Activated CD4-positive, alpha-beta T cell treated with anti-CD3 and anti-CD28 coated beads, Interleukin-2, amount 10 ng/mL, durations not matched to agents 7 days and 5 days (primary cell): ENCODE measurements around the gene RFPL4A. TPM values are rescaled to one million over a fixed set of nuclear protein-coding genes. Genes with fewer than 3 reads are reported as not detected.

Source experiments
- total RNA-seq, 2 experiments: library from RNA; stranded (reverse); gene quantifications; one replicate each; pipeline ENCODE4 v1.2.3, GENCODE V29; 2021

The RFPL4A gene
- total RNA-seq, 2 experiments from 2014 or later, result not detected

Other genes with a start within 250 kb of the RFPL4A start
- gene SBK2, start 222.0 kb upstream of the RFPL4A start, total RNA-seq, result not detected
- gene SBK3, start 213.6 kb upstream of the RFPL4A start, total RNA-seq, result not detected
- gene ZNF579, start 178.2 kb upstream of the RFPL4A start, total RNA-seq, result 1 to 10 TPM; 7.0 to 8.0 TPM
- 10 to 100 TPM; 15.3 to 16.9 TPM for gene FIZ1, start 159.6 kb upstream of the RFPL4A start, total RNA-seq
- gene ZNF524, start 158.8 kb upstream of the RFPL4A start, total RNA-seq, result 10 to 100 TPM; 31.2 to 32.9 TPM
- gene ZNF865, start 153.4 kb upstream of the RFPL4A start, total RNA-seq, result 10 to 100 TPM; 14.2 TPM
- gene ZNF784, start 134.5 kb upstream of the RFPL4A start, total RNA-seq, result 1 to 10 TPM; 4.3 to 5.8 TPM
- gene ZNF580, start 118.1 kb upstream of the RFPL4A start, total RNA-seq, result 10 to 100 TPM; 44.6 to 45.9 TPM
- 10 to 100 TPM; 24.1 to 25.5 TPM for gene ZNF581, start 115.4 kb upstream of the RFPL4A start, total RNA-seq
- gene CCDC106, start 110.9 kb upstream of the RFPL4A start, total RNA-seq, result 1 to 10 TPM; 8.3 to 8.8 TPM
- gene U2AF2, start 104.1 kb upstream of the RFPL4A start, total RNA-seq, result 100 to 1,000 TPM; 239 to 281 TPM
- 10 to 100 TPM; 50.8 to 64.2 TPM for gene EPN1, start 83.9 kb upstream of the RFPL4A start, total RNA-seq
- not detected for gene NLRP9, start 20.7 kb upstream of the RFPL4A start, total RNA-seq
- not detected for gene RFPL4AL1, start 10.0 kb downstream of the RFPL4A start, total RNA-seq
- gene NLRP11, start 72.9 kb downstream of the RFPL4A start, total RNA-seq, result not detected
- gene NLRP4, start 77.4 kb downstream of the RFPL4A start, total RNA-seq, result not detected
- not detected for gene NLRP13, start 173.2 kb downstream of the RFPL4A start, total RNA-seq
- not detected for gene NLRP8, start 188.7 kb downstream of the RFPL4A start, total RNA-seq
- not detected for gene NLRP5, start 227.7 kb downstream of the RFPL4A start, total RNA-seq